Measurements from ENCODE around the gene FNDC3B.
"Not testable (repeated sequence)": the region's sequence is repeated elsewhere in the genome, so short reads cannot be mapped to it uniquely, and the experiment has no call there.

Gene FNDC3B

DNA sequence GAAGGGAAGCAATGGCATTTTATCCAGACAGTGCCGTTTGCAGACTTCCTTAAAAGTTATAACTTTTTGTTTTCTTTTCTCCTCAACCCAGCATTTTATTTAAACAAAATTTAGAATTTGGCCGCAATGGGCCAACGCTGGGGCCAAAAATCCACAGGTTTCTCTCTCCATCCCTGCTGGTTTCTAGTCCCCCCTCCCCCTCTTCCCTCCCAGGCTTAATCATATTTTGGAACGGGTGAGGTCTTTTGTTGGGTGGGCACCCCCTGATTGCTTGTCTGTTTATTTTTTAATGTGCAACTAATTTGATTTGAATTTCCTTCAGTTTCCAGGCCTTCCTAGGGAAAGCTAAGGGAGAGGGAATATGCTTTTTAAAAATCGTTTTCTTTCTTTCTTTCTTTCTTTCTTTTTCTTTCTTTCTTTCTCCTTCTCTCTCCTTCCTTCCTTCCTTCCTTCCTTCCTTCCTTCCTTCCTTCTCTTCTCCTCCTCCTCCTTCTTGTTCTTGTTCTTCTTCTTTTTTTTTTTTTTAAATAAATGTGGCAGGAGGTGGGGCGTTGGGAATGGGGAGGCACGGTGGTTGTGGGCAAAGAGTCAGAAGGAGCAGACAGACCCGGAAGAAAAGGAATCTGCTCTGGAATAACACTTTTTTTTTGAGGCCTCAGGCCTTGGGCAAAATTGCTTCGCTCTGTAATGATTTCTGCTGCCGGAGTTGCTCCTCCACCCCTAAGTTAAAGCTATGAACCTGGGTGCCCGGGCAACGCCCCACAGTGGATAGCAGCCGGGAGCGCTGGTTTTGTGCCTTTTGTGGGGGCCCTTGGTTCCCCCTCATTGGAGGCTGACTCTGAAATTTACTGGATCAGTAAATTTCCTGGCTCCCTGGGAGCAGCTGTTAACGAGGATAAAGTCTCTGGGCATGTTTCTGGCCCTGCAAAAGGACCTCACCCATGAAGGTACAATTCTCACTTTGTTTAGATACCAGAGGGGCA lies 1.9 kb downstream of the FNDC3B start:
- Mint-ChIP-seq H3K36me3 (no peaks in the 10 kb centered on the region), H3K9me3 (ENCODE audit: low read depth) (no peaks in the 10 kb centered on the region), H3K4me1 (ENCODE audit: low read depth) (peaks cover 48% of the 10 kb centered on the region), H3K27me3 (no peaks in the 10 kb centered on the region), H3K4me3 (peak overlapping the region; percentile 87), H3K27ac (peak overlapping the region; percentile 41)

DNA sequence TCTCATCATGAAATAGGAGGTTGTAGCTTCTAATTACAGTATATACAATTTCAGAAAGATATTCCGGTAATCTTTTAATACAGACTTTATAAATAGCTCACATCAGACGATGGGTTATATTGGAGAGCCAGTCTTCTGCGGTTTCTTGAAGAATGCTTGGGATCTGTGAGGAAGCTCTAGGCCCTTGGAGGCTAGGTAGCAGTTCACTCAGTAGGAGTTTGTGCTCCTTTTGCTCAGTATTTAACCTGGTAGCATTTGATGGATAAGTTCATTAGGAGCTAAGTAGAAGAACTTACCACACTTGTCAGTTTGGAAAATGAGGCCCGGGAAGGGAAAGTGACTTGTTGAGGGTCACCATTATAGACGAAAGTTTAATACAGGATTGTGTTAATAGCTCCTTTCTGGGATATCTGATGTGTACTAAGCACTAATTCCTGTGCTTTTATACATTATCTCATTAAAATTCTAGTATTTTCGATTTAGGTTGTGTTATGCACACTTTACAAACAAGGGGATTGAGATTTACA lies 2.8 kb downstream of the FNDC3B start:
- H3K27me3 Mint-ChIP-seq = no peaks in the 10 kb centered on the region
- H3K4me3 Mint-ChIP-seq = peak overlapping the region; percentile 39
- no peaks in the 10 kb centered on the region for H3K36me3 Mint-ChIP-seq
- peaks cover 55% of the 10 kb centered on the region for H3K4me1 Mint-ChIP-seq (ENCODE audit: low read depth)
- no peak overlapping the region for H3K27ac Mint-ChIP-seq
- H3K9me3 Mint-ChIP-seq (ENCODE audit: low read depth) = no peaks in the 10 kb centered on the region

DNA sequence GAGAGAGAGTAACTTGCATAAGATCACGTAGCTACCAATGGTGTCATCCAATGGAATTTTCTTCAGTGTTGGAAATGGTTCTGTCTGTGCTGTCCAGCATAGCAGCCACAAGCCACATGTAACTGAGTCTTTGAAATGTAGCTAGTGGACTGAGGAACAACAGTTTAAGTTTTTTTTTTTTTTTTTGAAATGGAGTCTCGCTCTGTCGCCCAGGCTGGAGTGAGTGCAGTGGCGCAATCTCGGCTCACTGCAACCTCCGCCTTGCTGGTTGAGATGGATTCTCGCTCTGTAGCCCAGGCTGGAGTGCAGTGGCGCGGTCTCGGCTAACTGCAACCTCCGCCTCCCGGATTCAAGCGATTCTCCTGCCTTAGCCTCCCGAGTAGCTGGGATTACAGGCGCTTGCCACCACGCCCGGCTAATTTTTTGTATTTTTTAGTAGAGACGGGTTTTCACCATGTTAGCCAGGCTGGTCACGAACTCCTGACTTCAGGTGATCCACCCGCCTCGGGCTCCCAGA lies 3.3 kb downstream of the FNDC3B start:
- Mint-ChIP-seq H3K4me3 (peak overlapping the region; percentile 39), H3K4me1 (ENCODE audit: low read depth) (peaks cover 55% of the 10 kb centered on the region)
- H3K27ac Mint-ChIP-seq; H3K9me3 Mint-ChIP-seq (ENCODE audit: low read depth); H3K27me3 Mint-ChIP-seq; H3K36me3 Mint-ChIP-seq: not testable (repeated sequence)

DNA sequence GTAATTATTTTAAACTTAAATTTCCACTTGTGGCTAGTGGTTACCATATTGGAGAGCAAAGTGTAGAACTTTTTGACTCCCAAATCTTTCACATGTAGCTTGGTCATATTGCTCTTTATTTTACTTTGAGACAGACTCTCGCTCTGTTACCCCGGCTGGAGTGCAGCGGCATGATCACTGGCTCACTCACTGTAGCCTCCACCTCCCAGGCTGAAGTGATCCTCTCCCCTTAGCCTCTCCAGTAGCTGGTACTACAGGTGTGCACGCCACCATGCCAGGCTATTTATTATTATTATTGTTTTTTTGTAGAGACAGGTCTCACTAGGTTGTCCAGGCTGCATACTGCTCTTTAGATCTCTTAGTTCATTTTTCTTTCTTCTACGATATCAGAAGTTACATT lies 3.9 kb downstream of the FNDC3B start:
- Mint-ChIP-seq H3K27ac (no peak overlapping the region), H3K9me3 (ENCODE audit: low read depth) (no peaks in the 10 kb centered on the region), H3K4me3 (no peak overlapping the region), H3K27me3 (no peaks in the 10 kb centered on the region), H3K36me3 (no peaks in the 10 kb centered on the region), H3K4me1 (ENCODE audit: low read depth) (peaks cover 55% of the 10 kb centered on the region)

DNA sequence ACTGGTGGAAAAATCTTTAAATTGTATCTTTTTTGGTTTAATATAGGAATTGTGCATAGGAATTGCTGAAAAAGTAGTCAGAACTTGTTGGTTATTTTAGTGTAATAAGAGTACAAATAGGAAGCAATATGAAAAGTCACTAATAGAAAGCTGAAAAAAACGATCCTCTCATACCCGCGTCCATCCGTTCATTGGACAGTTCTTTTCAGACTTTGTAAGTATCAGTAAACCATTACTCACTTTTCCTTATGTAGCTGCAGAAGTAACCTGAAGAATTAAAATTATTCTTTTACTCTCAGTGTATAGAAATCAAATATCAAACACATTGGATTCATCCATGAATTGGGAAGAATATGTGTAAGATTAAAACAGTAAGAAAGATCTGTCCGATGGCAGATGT lies 4.4 kb downstream of the FNDC3B start:
- H3K27me3 Mint-ChIP-seq = no peaks in the 10 kb centered on the region
- no peaks in the 10 kb centered on the region for H3K9me3 Mint-ChIP-seq (ENCODE audit: low read depth)
- H3K27ac Mint-ChIP-seq = no peak overlapping the region
- H3K4me3 Mint-ChIP-seq = no peak overlapping the region
- H3K4me1 Mint-ChIP-seq (ENCODE audit: low read depth) = peaks cover 52% of the 10 kb centered on the region
- peaks cover 2% of the 10 kb centered on the region for H3K36me3 Mint-ChIP-seq

GRCh38 chr3:172044833-172045585 lies 5.6 kb downstream of the FNDC3B start:
- H3K36me3 Mint-ChIP-seq = peaks cover 7% of the 10 kb centered on the region

GRCh38 chr3:172046268-172046915 lies 7.0 kb downstream of the FNDC3B start:
- Mint-ChIP-seq H3K4me1 (ENCODE audit: low read depth) (peaks cover 42% of the 10 kb centered on the region), H3K27ac (no peak overlapping the region), H3K27me3 (no peaks in the 10 kb centered on the region), H3K9me3 (ENCODE audit: low read depth) (no peaks in the 10 kb centered on the region), H3K36me3 (peaks cover 7% of the 10 kb centered on the region), H3K4me3 (no peak overlapping the region)

More at GRCh38 chr3:172044833-172045585, 5.6 kb downstream of the FNDC3B start:
- no peak overlapping the region for H3K4me3 Mint-ChIP-seq
- no peaks in the 10 kb centered on the region for H3K27me3 Mint-ChIP-seq
- peaks cover 46% of the 10 kb centered on the region for H3K4me1 Mint-ChIP-seq (ENCODE audit: low read depth)
- no peaks in the 10 kb centered on the region for H3K9me3 Mint-ChIP-seq (ENCODE audit: low read depth)
- no peak overlapping the region for H3K27ac Mint-ChIP-seq

DNA sequence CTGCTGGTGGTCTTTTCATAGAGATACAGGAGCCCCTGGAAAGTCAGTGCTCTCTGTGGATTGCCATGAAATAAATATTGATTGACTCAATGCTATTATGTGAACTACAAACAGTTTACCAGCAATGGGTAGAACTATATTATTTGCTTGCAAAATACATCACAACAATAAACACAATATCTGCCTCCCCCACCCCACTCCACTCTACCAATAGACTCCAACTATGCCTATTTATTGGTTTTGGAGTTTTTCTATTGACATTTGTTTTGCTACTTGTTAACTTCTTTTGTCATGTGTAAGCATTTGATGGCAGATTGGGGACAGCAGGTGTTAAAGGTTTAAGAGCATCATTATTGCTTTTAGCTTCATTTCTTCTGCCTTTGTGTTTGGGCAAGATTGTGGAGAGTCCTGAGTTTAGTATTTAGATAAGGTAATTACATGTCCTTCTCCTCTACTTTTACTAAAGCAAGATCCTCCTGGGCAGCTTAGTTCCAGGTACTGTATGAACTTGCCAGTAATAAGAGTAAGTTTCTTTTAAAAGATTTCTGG lies 8.3 kb downstream of the FNDC3B start:
- H3K4me3 Mint-ChIP-seq = no peak overlapping the region
- peaks cover 12% of the 10 kb centered on the region for H3K36me3 Mint-ChIP-seq
- H3K4me1 Mint-ChIP-seq (ENCODE audit: low read depth) = peaks cover 31% of the 10 kb centered on the region
- H3K9me3 Mint-ChIP-seq (ENCODE audit: low read depth) = no peaks in the 10 kb centered on the region
- no peaks in the 10 kb centered on the region for H3K27me3 Mint-ChIP-seq
- H3K27ac Mint-ChIP-seq = no peak overlapping the region

GRCh38 chr3:172048599-172048998 lies 9.2 kb downstream of the FNDC3B start:
- no peaks in the 10 kb centered on the region for H3K27me3 Mint-ChIP-seq
- peaks cover 14% of the 10 kb centered on the region for H3K36me3 Mint-ChIP-seq
- H3K4me3 Mint-ChIP-seq = no peak overlapping the region
- peaks cover 28% of the 10 kb centered on the region for H3K4me1 Mint-ChIP-seq (ENCODE audit: low read depth)
- no peak overlapping the region for H3K27ac Mint-ChIP-seq
- H3K9me3 Mint-ChIP-seq (ENCODE audit: low read depth) = no peaks in the 10 kb centered on the region

GRCh38 chr3:172051310-172051956 lies 12.1 kb downstream of the FNDC3B start:
- H3K27me3 Mint-ChIP-seq = no peaks in the 10 kb centered on the region
- H3K9me3 Mint-ChIP-seq (ENCODE audit: low read depth) = no peaks in the 10 kb centered on the region
- no peak overlapping the region for H3K27ac Mint-ChIP-seq
- no peak overlapping the region for H3K4me3 Mint-ChIP-seq
- peaks cover 24% of the 10 kb centered on the region for H3K4me1 Mint-ChIP-seq (ENCODE audit: low read depth)
- peaks cover 18% of the 10 kb centered on the region for H3K36me3 Mint-ChIP-seq

- peaks cover 19% of the 10 kb centered on the region for H3K36me3 Mint-ChIP-seq
- no peak overlapping the region for H3K4me3 Mint-ChIP-seq
- H3K27ac Mint-ChIP-seq = no peak overlapping the region
- no peaks in the 10 kb centered on the region for H3K9me3 Mint-ChIP-seq (ENCODE audit: low read depth)
- H3K27me3 Mint-ChIP-seq = no peaks in the 10 kb centered on the region
- peaks cover 24% of the 10 kb centered on the region for H3K4me1 Mint-ChIP-seq (ENCODE audit: low read depth)
Observed at GRCh38 chr3:172051957-172052354, 12.6 kb downstream of the FNDC3B start.

DNA sequence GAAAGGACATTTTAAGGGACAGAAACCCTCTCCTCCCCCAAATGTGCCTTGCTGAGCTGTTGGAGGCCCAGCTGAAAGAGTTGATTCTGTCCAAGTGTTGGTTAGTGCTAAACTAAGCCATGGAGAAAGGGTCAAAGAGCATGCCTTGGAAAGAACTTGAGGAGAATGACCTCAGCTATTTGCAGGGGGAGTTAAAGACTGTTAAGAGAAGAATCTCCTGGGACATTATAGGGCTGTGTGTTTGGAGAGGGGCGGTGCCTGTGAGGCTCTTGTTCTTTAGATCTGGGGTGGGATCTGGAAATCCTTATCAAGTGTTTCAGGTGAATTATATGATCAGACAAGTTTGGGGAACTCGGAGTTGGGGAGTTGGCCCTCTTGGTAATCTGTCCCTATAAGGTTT lies 13.0 kb downstream of the FNDC3B start:
- H3K27ac Mint-ChIP-seq = no peak overlapping the region
- H3K27me3 Mint-ChIP-seq = no peaks in the 10 kb centered on the region
- H3K36me3 Mint-ChIP-seq = peaks cover 24% of the 10 kb centered on the region
- H3K9me3 Mint-ChIP-seq (ENCODE audit: low read depth) = no peaks in the 10 kb centered on the region
- H3K4me1 Mint-ChIP-seq (ENCODE audit: low read depth) = peaks cover 28% of the 10 kb centered on the region
- H3K4me3 Mint-ChIP-seq = no peak overlapping the region

DNA sequence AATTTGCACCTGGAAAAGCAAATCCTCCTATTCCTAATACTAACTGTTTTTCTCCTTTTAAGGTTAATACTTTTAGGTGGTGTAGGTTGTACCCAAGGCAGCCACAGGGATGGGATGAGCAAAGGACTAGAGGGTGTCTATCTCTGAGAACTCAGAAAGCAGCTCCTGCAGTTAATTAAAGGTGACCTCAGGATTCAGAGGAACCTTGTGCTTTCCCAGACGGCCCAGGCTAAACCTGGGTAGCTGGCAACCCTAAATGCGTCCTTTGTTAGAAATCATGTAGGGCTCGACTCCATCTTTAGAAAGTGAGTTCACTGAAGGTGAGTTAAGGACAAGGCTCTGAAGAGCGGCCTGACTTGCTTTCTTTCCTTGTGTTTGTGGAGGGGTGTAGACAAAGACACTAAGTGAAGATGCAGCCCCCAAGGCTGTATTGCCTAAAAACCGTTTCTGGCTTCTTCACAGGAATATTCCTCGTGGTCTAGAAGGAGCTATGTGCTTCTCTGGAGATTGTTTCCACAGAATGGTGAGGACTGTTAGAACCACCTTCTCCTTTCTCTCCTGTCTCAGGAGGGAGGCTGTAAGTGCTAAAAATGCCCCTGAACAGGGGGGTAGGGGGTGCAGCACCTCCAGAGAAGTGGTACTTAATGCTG lies 14.9 kb downstream of the FNDC3B start:
- Mint-ChIP-seq H3K4me3 (no peak overlapping the region), H3K9me3 (ENCODE audit: low read depth) (no peaks in the 10 kb centered on the region), H3K36me3 (peaks cover 21% of the 10 kb centered on the region), H3K27ac (peak overlapping the region; percentile 12), H3K4me1 (ENCODE audit: low read depth) (peaks cover 29% of the 10 kb centered on the region), H3K27me3 (no peaks in the 10 kb centered on the region)
